Esophagus squamous epithelium (tissue), 5 donors: ENCODE data around the gene BRSK2. TPM values are rescaled to one million over a fixed set of nuclear protein-coding genes. Genes with fewer than 3 reads are reported as not detected.

Experiments used
- DNase-seq: peaks from one replicate; lab custom pipeline; 2025; lab: John Stamatoyannopoulos, UW
- H3K27ac ChIP-seq, 4 donors: fragments of 200-600 bp; sonication (generic); one replicate each; pipeline ENCODE4 v1.5.1; 2016 to 2019; ENCODE audit warnings: mild to moderate bottlenecking in 1 of 4
- H3K27me3 ChIP-seq, 4 donors: fragments of 200-600 bp; sonication (generic); 1 replicate in 3 of 4; 2 replicates in 1 of 4; pipeline versions ENCODE4 v1.5.1 to v1.6.0; 2017 to 2021; ENCODE audit warnings: antibody characterized with exemption in 1 of 4
- H3K36me3 ChIP-seq, 3 donors: fragments of 200-600 bp; sonication (generic); one replicate each; pipeline ENCODE4 v1.5.1; 2016 to 2019
- H3K4me1 ChIP-seq, 3 donors: fragments of 200-600 bp; sonication (generic); one replicate each; pipeline ENCODE4 v1.5.1; 2017 to 2019
- H3K4me3 ChIP-seq, 4 donors: fragments of 200-600 bp; sonication (generic); 1 replicate in 3 of 4; 2 replicates in 1 of 4; pipeline ENCODE4 v1.5.1; 2016 to 2019; ENCODE audit warnings: mild to moderate bottlenecking in 2 of 4, moderate library complexity in 1 of 4
- H3K9me3 ChIP-seq, 3 donors: fragments of 200-600 bp; sonication (generic); one replicate each; pipeline ENCODE4 v1.5.1; 2016 to 2019
- POLR2A ChIP-seq, 4 donors: fragments of 450-650 bp; IDR thresholded peaks; one replicate each; pipeline ENCODE4 v1.6.1; 2017; ENCODE audit warnings: antibody characterized with exemption in 4 of 4, mild to moderate bottlenecking in 4 of 4, moderate library complexity in 3 of 4
- WGBS, 2 donors: methylation state at CpG; one replicate each; pipeline ENCODE4 v1.1.5; 2018; 5-methylcytosine and 5-hydroxymethylcytosine counted together
- intact Hi-C: fragments of 100-400 bp; cut with DNase I; formaldehyde crosslinking; loops from one replicate; pipeline ENCODE4 v1.15.0; 2022
- total RNA-seq, 4 donors: library from RNA; depleted of rRNA; stranded (reverse); fragments of >200 nt; gene quantifications; one replicate each; pipeline ENCODE4 v1.1.0, GENCODE V29; 2016
- TF ChIP-seq, protein P1 (sequence below), 6 experiments: fragments of 450-650 bp in 4 of 6; fragments of 200-600 bp in 2 of 6; sonication (generic) in 2 of 6; IDR thresholded peaks; one replicate each; pipeline ENCODE4 v1.5.1; 2016 to 2019; ENCODE audit warnings: antibody characterized with exemption in 6 of 6, mild to moderate bottlenecking in 4 of 6, moderate library complexity in 4 of 6
- donor health status: DM: yes; HTN: yes; CAD: no.

BRSK2 gene
- total RNA-seq, 4 donors from 2014 or later, result 0.23 to 1.3 (median 0.35) TPM; not detected in 1

DNA sequence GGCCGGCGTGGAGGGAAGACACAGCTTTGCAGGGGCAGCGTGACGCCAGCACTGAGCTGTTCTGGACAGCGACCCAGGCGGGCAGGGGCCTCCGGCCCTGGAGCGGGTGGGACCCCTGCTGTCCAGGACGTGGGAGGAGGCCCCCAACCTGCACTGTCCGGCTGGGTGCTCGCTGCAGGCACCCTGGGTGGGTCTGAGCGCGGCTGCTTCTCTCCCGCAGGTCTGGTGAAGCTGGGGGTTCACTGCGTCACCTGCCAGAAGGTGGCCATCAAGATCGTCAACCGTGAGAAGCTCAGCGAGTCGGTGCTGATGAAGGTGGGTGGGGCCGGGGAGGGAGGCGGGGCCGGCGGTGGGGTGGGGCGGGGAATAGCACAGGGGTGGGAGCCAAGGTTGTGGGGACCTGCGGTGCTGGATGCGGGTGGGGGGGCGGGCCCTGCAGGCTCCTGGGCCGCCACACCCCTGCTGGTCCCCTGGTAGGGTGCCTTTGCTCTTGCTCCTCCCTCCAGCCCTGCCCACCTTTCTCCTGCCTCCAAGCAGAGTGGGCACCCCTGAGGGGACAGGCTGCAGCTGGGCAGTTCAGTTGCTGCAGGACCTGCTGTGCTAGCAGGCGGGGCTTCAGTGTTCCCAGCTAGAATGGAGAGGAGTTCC is 46.2 kb downstream of the BRSK2 start:
- Histone ChIP-seq H3K4me1 (peaks cover 0 to 13% (median 0%) of the 10 kb centered on the region in 3 donors), H3K27me3 (peaks cover 0 to 76% (median 0%) of the 10 kb centered on the region in 4 donors), H3K4me3 (no peak overlapping the region), H3K36me3 (no peaks in the 10 kb centered on the region), H3K9me3 (no peaks in the 10 kb centered on the region), H3K27ac (no peak overlapping the region)
- DNase-seq, result no peak
- TF ChIP-seq, protein P1, sequence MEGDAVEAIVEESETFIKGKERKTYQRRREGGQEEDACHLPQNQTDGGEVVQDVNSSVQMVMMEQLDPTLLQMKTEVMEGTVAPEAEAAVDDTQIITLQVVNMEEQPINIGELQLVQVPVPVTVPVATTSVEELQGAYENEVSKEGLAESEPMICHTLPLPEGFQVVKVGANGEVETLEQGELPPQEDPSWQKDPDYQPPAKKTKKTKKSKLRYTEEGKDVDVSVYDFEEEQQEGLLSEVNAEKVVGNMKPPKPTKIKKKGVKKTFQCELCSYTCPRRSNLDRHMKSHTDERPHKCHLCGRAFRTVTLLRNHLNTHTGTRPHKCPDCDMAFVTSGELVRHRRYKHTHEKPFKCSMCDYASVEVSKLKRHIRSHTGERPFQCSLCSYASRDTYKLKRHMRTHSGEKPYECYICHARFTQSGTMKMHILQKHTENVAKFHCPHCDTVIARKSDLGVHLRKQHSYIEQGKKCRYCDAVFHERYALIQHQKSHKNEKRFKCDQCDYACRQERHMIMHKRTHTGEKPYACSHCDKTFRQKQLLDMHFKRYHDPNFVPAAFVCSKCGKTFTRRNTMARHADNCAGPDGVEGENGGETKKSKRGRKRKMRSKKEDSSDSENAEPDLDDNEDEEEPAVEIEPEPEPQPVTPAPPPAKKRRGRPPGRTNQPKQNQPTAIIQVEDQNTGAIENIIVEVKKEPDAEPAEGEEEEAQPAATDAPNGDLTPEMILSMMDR (IDR thresholded peaks at IDR 0.05), result no peak
- no peak for TF ChIP-seq POLR2A (IDR thresholded peaks at IDR 0.05)
- no CpG with 5 or more reads among the region's 29 CpGs for WGBS, 2 donors
- intact Hi-C loops, result no loop called here

DNA sequence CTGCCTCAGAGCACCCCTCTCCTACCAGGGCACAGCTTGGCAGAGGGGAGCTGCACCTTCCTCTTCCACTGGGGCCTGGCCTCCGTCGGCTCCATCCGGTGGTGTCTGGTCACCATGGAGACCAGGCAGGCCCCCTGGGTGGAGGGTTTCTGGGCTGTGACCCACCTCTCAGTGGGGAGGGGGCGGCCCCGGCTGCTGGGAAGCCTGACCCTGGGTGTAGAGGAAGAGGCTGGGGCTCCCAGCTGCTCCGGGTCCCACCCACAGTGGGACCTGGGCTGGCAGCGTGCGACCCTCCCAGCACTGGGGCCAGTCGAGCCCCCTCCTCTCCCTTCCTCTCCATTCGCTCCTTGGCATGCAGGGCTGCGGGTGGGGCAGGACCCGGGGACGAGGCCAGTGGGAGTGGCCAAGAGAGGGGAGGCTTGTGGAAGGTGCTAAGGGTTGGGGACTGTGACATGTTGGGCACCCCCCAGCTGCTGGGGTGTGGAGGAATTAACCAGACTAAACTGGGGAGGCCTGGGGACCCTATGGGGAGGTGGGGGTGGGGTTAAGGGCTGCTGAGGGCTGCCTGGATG is 46.8 kb downstream of the BRSK2 start:
- Histone ChIP-seq H3K27ac (no peak overlapping the region), H3K9me3 (no peaks in the 10 kb centered on the region), H3K4me1 (peaks cover 0 to 13% (median 0%) of the 10 kb centered on the region in 3 donors), H3K36me3 (no peaks in the 10 kb centered on the region), H3K27me3 (peaks cover 0 to 76% (median 0%) of the 10 kb centered on the region in 4 donors), H3K4me3 (no peak overlapping the region)
- intact Hi-C loops, result no loop called here
- TF ChIP-seq, protein P1 (IDR thresholded peaks at IDR 0.05), result no peak
- no peak for TF ChIP-seq POLR2A (IDR thresholded peaks at IDR 0.05)
- DNase-seq, result no peak
- 0% methylated on average over 1 of the region's 13 CpGs; no CpG with 5 or more reads in 1 of the 2 donors for WGBS, 2 donors

DNA sequence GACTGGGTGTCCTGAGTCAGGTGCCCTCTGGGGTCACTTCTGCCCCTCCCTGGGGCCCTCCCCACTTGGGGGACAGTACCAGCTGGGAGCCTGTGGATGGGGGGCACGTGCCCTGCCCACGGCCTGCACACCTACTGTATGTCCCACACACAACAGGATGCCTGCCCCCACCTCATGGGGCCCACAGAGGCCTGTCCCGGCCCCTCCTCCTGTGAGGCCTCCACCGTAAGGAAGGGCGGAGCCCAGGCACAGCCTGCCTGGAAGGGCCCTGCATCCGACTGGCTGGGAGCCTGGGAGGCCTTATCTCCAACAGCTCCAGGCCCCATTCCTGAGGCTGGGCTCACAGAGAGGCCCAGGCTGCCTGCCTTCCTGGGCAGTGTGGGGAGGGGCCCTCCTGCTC is 47.8 kb downstream of the BRSK2 start:
- Histone ChIP-seq H3K27me3 (peaks cover 0 to 83% (median 0%) of the 10 kb centered on the region in 4 donors), H3K27ac (no peak overlapping the region), H3K36me3 (no peaks in the 10 kb centered on the region), H3K4me1 (peaks cover 0 to 13% (median 0%) of the 10 kb centered on the region in 3 donors), H3K9me3 (no peaks in the 10 kb centered on the region), H3K4me3 (no peak overlapping the region)
- 40% methylated on average over 4 of the region's 6 CpGs; no CpG with 5 or more reads in 1 of the 2 donors for WGBS, 2 donors
- intact Hi-C loops, result no loop called here
- DNase-seq, result no peak
- TF ChIP-seq, protein P1 (IDR thresholded peaks at IDR 0.05), result no peak
- TF ChIP-seq POLR2A (IDR thresholded peaks at IDR 0.05), result no peak

DNA sequence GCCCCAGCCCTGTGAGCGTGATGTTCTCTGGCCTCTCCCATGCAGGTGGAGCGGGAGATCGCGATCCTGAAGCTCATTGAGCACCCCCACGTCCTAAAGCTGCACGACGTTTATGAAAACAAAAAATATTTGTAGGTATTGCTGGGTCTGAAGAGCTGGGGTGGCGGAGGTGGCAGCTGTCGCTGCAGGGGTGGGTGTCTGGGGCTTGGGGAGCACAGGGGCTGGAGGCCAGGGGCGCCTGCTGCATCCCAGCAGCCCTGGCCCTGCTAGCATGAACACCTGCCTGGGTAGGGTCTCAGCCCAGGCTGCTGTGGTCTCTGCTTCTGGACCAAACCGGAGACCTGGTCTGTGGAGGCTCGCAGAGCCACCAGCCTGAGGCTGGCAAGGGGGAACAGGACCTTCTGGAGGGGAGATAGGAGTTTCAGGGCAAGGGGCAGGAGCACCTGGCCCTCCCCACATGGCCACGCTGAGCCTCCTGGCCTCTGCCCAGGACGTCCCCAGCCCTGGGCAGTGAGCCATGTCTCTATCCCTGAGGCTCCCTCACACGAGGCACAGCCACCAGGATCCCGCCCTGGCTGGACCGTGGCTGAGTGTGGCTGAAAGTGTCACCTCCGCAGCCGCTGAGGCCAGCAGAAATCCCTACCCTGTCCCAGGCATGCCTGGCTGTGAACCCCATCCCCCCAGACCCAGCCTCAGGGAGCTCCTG is 48.7 kb downstream of the BRSK2 start:
- Histone ChIP-seq H3K27me3 (peaks cover 0 to 87% (median 0%) of the 10 kb centered on the region in 4 donors), H3K36me3 (no peaks in the 10 kb centered on the region), H3K4me1 (peaks cover 0 to 13% (median 0%) of the 10 kb centered on the region in 3 donors), H3K9me3 (no peaks in the 10 kb centered on the region), H3K4me3 (no peak overlapping the region), H3K27ac (no peak overlapping the region)
- intact Hi-C loops, result no loop called here
- WGBS, 2 donors, result 25 to 35% methylated on average over 2 to 4 of the region's 19 CpGs
- TF ChIP-seq, protein P1 (IDR thresholded peaks at IDR 0.05), result no peak
- no peak for TF ChIP-seq POLR2A (IDR thresholded peaks at IDR 0.05)
- no peak for DNase-seq

DNA sequence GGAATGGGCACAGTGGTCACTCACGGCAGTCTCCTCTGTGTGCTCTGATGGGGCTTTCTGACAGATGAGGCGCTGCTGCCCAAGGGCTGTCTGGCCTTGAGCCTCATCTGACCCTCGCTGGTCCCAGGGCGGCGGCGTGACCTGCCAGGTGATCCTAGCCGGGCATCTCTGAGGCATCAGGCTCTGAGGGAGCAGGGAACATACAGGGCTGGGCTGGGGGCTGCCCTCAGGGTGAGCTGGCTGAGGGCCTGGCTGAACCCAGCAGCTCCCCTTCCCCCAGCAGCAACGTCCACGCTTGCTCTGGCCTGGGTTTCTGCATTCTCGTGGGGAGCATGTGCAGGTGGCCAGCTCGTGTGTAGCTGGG is 49.2 kb downstream of the BRSK2 start:
- Histone ChIP-seq H3K4me3 (no peak overlapping the region), H3K27me3 (peaks cover 0 to 87% (median 0%) of the 10 kb centered on the region in 4 donors), H3K36me3 (no peaks in the 10 kb centered on the region), H3K4me1 (peaks cover 0 to 13% (median 0%) of the 10 kb centered on the region in 3 donors), H3K27ac (no peak overlapping the region), H3K9me3 (no peaks in the 10 kb centered on the region)
- no peak for DNase-seq
- TF ChIP-seq POLR2A (IDR thresholded peaks at IDR 0.05), result no peak
- TF ChIP-seq, protein P1 (IDR thresholded peaks at IDR 0.05), result no peak
- 40% methylated on average over 1 of the region's 11 CpGs; no CpG with 5 or more reads in 1 of the 2 donors for WGBS, 2 donors
- intact Hi-C loops, result no loop called here
